ENCODE results near the gene SYNE3. TPM values are rescaled to one million over a fixed set of nuclear protein-coding genes. Genes with fewer than 3 reads are reported as not detected.

Gene SYNE3
- total RNA-seq, 1 experiment from 2014 or later: 6.2 TPM

DNA sequence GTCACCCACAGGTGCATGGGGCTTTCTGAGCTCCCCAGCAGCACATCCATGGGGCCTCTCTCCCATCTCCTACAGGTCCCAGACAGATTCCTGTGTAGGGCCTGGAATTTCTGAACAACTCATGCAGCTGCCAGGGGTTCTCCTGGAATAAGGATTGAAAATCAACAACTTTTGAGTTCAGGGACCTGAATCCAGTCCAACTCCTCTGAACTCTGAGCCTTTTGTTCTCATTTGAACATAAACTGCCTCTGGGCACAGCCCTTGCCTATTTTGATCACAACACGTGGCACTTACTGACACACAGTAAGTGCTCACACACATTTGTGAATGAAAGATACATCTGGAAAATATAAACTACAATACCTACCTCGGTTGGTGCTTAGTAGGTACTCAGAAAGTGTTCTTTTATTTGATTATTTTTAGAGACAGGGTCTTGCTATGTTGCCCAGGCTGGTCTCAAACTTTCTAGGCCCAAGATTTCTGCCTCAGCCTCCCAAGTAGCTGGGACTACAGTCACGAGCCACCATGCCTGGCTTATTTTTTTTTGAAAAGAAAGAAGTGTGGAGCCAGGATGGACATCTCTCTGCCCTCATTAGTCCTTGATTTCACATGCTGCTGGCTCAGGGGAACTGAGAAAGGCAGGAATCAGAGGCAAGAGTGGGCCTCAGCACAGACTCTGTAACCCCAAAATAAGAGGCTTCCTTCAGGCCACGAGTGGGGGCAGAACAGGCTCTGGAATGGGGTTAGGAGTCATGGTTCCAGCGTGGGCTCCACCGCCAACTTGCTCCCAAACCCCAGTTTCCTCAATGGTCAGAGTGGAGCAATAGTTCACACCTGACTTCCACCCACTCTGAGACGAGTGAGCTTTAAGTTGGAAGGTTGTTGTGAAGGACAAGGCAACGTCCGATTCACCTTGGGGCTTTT, 27.0 kb downstream of the SYNE3 start:
- CTCF ChIA-PET: no interaction called here
- Histone ChIP-seq H3K4me1 (ENCODE audit: control insufficient read depth, insufficient read depth, low read length) (no peaks in the 10 kb centered on the region), H3K9me3 (ENCODE audit: control insufficient read depth, insufficient read depth, low read depth, low read length) (no peaks in the 10 kb centered on the region), H3K4me3 (ENCODE audit: low read depth in 2 of 2, low read length in 2 of 2) (no peak overlapping the region), H3K36me3 (ENCODE audit: control insufficient read depth, insufficient read depth, low read length) (no peaks in the 10 kb centered on the region), H3K27ac (ENCODE audit: low read length) (no peak overlapping the region), H3K27me3 (ENCODE audit: control insufficient read depth, insufficient read depth, low read length) (no peaks in the 10 kb centered on the region)
- no peak for ATAC-seq
- no peak for DNase-seq (ENCODE audit: low read depth, low spot score)
- in situ Hi-C loops (cut with HindIII; ENCODE audit: low pct_unique_long_range_greater_than_20kb, low sequenced_read_pairs) (no loop called here), intact Hi-C loops (cut with micrococcal nuclease; ENCODE audit: unreplicated experiment) (no loop called here)
- no TSS peak for BruUV-seq (replicated peaks)
- POLR2A ChIA-PET: no interaction called here
- TF ChIP-seq, protein P1, sequence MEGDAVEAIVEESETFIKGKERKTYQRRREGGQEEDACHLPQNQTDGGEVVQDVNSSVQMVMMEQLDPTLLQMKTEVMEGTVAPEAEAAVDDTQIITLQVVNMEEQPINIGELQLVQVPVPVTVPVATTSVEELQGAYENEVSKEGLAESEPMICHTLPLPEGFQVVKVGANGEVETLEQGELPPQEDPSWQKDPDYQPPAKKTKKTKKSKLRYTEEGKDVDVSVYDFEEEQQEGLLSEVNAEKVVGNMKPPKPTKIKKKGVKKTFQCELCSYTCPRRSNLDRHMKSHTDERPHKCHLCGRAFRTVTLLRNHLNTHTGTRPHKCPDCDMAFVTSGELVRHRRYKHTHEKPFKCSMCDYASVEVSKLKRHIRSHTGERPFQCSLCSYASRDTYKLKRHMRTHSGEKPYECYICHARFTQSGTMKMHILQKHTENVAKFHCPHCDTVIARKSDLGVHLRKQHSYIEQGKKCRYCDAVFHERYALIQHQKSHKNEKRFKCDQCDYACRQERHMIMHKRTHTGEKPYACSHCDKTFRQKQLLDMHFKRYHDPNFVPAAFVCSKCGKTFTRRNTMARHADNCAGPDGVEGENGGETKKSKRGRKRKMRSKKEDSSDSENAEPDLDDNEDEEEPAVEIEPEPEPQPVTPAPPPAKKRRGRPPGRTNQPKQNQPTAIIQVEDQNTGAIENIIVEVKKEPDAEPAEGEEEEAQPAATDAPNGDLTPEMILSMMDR (IDR thresholded peaks at IDR 0.05): no peak
- TF ChIP-seq TCF7L2 (IDR thresholded peaks at IDR 0.05; ENCODE audit: low read depth, low read length) (no peak), SIN3A (IDR thresholded peaks at IDR 0.05; ENCODE audit: borderline replicate concordance, insufficient read depth, low read depth, low read length) (no peak), POLR2AphosphoS5 (IDR thresholded peaks at IDR 0.05; ENCODE audit: low read depth, low read length) (no peak)
- TF ChIP-seq, protein P2, sequence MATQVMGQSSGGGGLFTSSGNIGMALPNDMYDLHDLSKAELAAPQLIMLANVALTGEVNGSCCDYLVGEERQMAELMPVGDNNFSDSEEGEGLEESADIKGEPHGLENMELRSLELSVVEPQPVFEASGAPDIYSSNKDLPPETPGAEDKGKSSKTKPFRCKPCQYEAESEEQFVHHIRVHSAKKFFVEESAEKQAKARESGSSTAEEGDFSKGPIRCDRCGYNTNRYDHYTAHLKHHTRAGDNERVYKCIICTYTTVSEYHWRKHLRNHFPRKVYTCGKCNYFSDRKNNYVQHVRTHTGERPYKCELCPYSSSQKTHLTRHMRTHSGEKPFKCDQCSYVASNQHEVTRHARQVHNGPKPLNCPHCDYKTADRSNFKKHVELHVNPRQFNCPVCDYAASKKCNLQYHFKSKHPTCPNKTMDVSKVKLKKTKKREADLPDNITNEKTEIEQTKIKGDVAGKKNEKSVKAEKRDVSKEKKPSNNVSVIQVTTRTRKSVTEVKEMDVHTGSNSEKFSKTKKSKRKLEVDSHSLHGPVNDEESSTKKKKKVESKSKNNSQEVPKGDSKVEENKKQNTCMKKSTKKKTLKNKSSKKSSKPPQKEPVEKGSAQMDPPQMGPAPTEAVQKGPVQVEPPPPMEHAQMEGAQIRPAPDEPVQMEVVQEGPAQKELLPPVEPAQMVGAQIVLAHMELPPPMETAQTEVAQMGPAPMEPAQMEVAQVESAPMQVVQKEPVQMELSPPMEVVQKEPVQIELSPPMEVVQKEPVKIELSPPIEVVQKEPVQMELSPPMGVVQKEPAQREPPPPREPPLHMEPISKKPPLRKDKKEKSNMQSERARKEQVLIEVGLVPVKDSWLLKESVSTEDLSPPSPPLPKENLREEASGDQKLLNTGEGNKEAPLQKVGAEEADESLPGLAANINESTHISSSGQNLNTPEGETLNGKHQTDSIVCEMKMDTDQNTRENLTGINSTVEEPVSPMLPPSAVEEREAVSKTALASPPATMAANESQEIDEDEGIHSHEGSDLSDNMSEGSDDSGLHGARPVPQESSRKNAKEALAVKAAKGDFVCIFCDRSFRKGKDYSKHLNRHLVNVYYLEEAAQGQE (IDR thresholded peaks at IDR 0.05; ENCODE audit: insufficient read depth in 1 of 2, low read depth in 2 of 2, low read length in 1 of 2): no peak

DNA sequence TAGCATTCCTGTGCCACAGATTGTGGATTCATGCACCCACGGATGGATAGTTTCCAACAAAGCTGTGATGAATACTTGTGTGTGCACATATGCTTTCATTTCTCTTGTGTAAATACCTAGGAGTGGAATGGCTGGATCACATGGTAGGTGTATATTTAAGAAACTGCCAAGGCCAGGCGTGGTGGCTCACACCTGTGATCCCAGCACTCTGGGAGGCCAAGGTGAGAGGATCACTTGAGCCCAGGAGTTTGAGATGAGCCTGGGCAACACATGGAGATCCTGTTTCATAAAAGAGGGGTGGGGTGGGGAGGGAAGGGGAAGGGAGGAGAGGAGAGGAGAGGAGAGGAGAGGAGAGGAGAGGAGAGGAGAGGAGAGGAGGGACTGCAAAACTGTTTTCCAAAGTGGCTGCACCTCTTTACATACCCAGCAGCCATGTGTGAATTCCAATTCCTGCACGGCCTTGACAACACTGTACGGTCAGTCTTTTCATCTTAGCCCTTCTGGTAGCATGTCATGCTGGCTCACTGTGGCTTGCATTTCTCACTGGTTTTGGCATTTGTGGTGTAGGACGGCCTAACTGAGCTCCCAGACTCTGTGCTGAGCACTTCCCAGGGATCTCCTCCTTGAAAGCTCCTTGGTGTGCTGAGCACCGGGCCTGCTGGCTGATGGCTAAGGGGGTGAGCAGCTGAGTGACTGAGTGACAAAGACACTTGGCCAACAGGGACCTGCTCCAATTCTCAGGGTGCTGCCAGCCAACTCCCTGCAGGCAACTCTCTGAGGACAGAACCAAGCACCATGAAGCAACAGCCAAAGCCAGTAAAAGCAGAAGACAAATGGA, 27.9 kb downstream of the SYNE3 start:
- Histone ChIP-seq H3K36me3 (ENCODE audit: control insufficient read depth, insufficient read depth, low read length) (no peaks in the 10 kb centered on the region), H3K27me3 (ENCODE audit: control insufficient read depth, insufficient read depth, low read length) (no peaks in the 10 kb centered on the region), H3K27ac (ENCODE audit: low read length) (no peak overlapping the region), H3K4me1 (ENCODE audit: control insufficient read depth, insufficient read depth, low read length) (peaks cover 4% of the 10 kb centered on the region; the same call in 1 of the 2 replicates), H3K9me3 (ENCODE audit: control insufficient read depth, insufficient read depth, low read depth, low read length) (no peaks in the 10 kb centered on the region), H3K4me3 (ENCODE audit: low read depth in 2 of 2, low read length in 2 of 2) (no peak overlapping the region)
- ATAC-seq (no peak), DNase-seq (ENCODE audit: low read depth, low spot score) (no peak)
- CTCF ChIA-PET: no interaction called here
- intact Hi-C loops (cut with micrococcal nuclease; ENCODE audit: unreplicated experiment) (no loop called here), in situ Hi-C loops (cut with HindIII; ENCODE audit: low pct_unique_long_range_greater_than_20kb, low sequenced_read_pairs) (no loop called here)
- POLR2A ChIA-PET: no interaction called here
- no TSS peak for BruUV-seq (replicated peaks)
- TF ChIP-seq, protein P1 (IDR thresholded peaks at IDR 0.05): no peak
- TF ChIP-seq TCF7L2 (IDR thresholded peaks at IDR 0.05; ENCODE audit: low read depth, low read length) (no peak), POLR2AphosphoS5 (IDR thresholded peaks at IDR 0.05; ENCODE audit: low read depth, low read length) (no peak), SIN3A (IDR thresholded peaks at IDR 0.05; ENCODE audit: borderline replicate concordance, insufficient read depth, low read depth, low read length) (no peak)
- TF ChIP-seq, protein P2 (IDR thresholded peaks at IDR 0.05; ENCODE audit: insufficient read depth in 1 of 2, low read depth in 2 of 2, low read length in 1 of 2): no peak
